NCI-H526 (cell line): ENCODE results near the gene KIAA1671.

Experiments used
- DNase-seq, 2 experiments: peaks; one replicate each; lab custom pipeline; 2025; lab: John Stamatoyannopoulos, UW

Gene KIAA1671

DNA sequence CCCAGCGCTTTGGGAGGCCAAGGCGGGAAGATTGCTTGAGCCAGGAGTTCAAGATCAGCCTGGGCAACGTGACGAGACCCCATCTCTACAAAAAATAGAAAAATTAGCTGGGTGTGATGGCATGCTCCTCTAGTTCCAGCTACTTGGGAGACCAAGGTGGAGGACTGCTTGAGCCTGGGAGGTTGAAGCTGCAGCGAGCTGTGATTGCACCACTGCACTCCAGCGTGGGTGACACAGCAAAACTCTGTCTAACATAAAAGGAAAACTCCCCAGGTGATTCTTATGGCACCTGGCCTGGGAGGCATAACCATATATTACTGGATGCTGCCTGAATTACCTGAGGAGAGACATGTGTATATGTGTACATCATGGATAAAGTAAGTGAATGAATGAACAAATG, 29.1 kb downstream of the KIAA1671 start:
- no peak for DNase-seq

DNA sequence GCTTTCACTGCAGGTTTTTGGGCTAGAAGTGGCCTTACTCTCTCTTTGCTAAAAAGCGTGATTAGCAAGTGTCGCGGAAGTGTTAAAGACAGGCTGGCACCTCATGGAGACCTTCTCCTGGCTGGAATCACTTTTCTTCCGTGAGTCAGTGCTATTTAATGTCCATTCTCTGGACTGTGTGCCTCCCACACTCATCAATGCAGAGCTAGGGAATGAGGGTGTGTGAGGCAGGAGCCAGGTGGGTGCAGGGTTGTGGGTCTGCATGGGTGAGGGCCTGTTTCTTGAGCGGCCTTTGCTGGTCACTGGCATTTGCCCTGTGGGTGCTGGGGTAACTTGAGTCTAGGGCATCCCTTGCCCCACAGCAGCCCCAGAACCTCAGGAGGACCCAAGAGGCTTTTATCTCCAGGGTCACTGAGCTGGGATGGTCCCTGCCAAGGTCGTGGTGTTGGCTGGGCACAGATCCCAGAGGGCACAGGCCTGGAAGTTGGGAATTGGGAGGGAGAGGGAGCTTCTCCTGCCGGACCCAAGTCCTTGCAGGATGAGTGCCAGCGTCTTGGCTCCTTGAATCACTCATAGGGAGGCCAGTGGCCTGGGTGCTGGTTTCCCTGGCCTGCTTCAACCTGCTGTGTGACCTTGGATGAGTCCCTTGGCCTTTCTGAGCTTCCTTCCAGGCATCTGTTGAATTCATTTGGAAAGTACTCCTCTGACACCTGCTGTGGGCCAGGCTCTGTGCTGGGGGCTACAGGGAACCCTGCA, 30.0 kb downstream of the KIAA1671 start:
- DNase-seq = no peak

DNA sequence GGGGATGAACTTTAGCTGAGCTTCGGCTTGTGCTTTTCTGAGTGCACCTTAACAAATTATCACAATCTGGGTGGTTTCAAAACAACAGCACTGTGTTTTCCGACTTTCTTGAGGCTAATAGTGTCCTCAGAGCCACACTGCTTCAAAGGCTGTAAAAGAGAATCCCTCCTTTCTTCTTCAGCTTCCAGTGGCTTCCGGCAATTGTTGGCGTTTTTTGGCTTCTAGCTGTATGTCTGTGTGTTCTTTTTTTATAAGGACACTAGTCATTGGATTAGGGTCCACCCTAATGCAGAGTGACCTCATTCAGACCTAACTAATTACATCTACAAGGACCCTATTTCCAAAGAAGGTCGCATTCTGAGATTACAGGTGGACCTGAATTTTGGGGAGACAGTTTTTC, 30.6 kb downstream of the KIAA1671 start:
- DNase-seq = no peak

DNA sequence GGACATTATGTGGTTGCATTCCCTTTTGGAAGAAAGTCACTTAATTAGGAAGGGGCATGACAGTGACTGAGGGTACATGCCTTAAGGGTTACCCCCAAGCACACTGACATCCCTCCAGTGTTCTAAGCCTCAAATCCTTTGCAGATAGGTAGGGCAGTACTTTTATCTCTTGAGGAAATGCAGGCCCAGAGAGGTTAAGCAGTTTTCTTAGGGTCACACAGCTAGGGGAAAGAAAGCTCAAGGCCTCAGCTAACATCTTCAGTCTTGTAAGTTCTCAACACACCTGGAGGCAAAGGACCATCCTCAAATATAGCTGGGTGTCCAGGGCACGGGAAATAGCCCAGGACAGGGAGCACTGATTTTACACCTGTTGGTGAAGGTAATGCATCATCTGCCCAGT, 31.6 kb downstream of the KIAA1671 start:
- no peak for DNase-seq

DNA sequence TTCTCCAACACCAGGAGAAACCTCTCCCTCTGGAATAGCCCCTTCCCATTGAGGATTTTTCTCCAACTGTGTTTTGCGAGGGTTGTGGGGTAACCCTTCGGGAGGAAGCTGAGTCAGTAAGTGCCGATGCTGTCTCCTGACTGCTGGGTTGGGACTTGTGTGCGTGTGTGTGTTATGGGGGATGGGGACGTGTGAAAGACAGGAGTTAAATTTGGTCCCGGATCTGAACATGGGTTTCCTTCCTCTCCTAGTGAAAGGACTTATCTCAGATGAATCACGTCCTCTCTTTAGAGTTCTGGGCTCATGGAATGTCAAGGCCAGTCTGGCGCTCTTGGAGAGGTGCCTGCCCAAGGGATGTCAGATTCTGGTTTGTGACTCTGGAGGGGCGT, 33.3 kb downstream of the KIAA1671 start:
- no peak for DNase-seq

DNA sequence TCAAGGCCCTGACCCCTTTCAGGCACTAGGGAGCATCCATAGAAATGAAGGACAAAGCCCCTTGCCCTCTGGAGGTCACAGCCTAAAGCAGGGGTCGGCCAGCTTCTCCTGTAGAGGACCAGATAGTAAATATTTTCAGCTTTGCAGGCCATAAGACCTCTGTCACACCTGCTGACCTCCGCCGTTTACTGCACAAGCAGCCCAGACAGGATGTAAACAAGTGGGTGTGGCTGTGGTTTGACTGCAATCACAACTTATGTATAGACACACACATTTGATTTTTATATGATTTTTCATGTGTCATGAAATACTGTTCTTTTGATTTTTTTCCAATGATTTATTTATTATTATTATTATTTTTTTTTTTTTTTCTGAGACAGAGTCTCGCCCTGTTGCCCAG, 34.3 kb downstream of the KIAA1671 start:
- no peak for DNase-seq

DNA sequence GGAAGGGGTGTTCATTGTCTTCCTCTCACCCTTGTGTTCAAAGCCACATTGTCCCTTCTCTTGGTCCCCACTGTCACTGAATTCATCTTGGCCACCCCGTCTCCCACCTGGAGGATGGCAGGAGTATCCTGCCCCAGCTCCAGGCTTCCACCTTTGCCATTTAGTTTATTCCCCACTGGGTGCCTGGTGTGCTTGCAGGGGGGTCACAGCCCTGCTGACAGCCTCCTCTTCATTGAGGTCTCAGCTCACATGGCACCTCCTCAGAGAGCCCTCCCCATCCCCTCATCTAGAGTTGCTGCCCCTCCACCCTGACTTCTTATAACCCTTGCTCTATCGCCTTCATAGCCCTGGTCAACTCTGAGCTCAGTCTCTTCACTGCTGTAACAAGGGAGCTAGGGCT, 36.6 kb downstream of the KIAA1671 start:
- DNase-seq = no peak

DNA sequence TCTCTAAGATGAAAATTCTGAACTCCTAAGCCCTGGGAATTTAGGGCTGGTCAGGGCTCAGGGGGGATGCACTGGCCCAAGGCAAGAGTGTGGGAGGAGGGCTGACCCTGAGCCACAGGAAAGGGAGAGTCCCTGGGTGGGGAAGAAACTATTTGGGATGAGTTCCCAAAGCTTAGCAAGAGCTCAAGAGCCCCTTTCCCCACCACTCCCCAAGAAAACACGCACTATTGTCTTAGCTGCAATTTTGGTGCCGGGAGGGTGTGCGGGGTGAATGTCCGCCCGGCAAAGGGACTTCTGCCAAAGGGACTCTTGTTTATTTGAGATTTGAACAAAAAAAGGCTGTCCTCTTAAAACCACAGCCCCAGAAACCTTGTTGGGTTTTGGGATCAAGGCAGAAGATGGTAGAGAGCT, 37.0 kb downstream of the KIAA1671 start:
- DNase-seq = no peak

DNA sequence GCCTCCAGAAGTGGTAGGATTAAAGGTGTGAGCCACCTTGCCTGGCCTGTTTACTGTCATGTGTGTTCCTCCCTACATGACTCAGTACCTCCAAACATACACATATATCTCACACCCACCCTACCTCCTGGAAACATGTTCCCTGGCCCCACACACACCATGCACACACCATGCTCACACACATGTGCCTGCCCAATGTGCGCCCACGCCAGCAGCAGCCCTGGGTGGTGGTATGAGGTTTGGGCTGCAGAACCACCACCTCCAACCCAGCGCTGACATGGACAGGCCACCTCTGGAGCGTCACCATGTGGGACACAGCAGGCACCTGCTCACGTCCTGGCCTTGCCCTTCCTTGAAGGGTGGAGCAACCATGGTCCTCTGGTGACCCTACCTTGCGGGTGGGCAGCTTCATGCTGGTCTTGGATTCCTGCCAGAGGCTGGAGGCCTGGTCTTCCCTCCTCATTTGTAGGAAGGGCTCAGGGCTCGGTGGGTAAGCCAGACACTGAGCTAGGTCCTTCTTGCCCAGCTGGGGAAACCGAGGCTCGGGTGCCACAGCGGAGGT, 37.9 kb downstream of the KIAA1671 start:
- DNase-seq = no peak

DNA sequence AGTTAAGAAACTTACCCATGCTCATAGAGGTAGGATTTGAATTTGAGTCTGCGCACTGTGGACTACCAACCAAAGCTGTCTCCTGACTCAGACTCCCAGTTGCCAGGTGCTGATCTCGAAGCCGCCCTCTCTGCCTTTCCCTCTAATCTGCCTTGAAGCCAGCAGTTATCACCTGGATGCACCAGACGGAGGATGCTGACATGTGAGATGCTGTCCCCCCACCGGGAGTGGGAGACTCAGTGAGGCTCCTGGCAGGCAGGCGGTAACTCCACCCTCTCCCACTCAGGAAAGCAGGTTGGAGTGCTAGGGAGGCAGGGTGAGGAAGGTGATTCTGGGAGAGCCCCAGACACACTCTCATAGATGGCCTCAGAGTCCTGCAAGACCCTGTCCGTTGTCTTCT, 40.4 kb downstream of the KIAA1671 start:
- DNase-seq = no peak

DNA sequence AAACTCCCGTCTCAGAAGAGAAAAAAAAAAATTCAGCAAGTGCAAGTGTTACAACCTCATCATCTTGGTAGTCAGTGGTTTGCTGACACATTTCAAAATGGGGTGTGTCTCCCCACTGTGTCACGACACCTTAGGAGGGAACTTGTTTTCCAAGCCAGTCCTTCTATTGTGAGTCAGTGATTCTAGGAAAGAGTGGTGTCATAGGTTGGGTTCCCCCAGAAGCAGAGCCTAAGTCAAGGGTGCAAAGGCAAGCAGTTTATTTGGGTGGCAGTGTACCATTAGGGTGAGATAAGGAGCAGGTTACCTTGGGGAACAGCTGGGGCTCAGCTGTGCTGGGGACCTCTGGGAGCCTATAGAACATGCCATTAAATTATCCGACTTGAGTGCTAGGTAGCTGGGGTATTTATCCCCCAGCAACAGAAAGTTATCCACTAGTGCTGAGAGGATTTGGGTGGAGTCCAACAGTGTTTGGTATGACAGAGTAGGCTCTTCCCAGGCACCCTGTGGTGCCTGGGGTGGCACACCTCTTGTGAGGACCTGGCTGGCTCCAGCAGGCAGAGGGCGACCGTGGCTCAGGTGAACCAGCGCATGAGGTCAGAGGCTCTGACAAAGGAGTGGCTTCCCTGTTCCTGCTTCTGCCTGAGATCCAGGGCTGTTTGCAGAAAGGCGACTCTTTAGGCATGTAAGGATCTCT, 41.7 kb downstream of the KIAA1671 start:
- peak; percentile 20 to 65 for DNase-seq

DNA sequence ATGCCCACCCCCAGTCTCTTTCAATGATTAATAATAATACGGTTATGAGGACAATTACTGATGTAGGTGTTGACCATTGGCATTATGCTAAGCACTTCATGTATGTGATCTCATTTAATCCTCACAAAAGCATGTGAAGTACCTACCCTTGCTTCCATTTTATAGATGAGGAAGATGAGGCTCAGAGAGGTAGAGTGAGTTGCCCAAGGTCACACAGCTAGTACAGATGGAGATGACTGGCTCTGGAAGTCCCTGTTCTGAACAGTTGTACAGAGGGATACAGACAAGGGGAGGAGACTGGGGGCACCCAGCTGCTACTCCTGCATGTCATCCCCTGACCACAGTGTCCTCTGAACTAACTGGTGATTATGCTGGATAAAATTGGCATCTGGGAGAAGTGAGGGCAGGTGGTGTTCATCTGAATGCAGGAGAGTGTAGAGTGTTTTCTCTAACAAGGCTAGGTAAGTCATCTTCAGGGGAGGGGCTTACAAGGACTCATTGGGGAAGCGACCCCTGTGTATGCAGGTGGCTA, 43.2 kb downstream of the KIAA1671 start:
- no peak for DNase-seq

DNA sequence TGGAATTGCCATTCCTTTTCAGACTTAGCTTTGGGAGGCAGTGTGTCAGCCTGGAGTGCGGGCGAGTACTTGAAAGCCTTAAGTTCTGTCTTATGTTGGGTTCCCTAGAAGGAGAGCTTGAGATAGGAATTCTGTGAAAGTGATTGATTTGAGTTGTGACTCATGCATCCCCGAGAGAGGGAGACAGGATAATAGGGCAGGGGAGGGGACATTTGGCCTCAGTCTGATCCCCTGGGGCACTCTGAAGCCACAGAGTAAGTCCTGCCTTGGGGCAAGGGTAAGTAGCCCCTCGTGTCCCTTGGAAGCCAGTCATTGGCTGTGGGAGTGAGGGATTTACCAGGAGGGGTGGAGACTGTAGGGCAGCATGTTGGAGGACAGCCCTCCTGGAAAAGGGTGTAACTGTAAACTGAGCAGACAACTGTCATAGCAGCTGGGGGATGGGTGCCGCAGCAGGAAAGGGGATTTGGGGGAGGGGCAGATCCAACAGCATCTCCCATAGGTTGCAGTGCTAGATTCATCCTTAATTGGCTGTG, 44.0 kb downstream of the KIAA1671 start:
- peak; percentile 80 to 91 for DNase-seq

DNA sequence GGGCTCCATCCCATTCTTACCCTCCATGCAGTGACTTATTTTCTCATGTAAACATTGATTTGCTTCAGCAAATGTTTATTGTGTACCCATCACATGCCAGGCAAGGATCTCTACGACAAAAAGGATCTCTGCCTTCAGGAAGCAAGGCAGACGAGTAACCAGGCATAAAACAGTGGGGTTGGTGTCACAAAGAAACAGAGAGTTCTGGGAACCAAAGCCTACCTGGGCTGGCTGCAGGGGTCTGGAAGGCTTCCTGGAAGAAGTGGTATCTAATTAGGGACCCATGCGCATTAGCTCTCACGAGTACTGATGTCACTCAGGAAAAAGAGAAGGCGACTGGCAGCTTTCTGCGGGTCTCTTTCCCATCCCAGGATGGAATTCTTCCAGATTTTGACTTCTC, 44.5 kb downstream of the KIAA1671 start:
- no peak for DNase-seq

DNA sequence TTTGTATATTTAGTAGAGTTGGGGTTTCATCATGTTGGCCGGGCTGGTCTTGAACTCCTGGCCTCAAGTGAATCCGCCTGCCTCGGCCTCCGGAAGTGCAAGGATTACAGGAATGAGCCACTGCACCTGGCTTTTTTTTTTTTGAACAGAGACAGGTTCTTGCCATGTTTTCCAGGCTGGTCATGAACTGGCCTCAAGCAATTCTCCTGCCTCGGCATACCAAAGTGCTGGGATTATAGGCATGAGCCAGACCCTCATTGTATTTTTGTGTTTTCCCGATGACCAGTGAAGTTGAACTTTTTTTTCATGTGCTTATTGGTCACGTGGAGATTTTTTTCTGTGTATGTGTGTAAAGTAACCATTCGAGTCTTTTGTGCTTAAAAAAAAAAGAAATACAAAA, 48.2 kb downstream of the KIAA1671 start:
- DNase-seq = no peak

DNA sequence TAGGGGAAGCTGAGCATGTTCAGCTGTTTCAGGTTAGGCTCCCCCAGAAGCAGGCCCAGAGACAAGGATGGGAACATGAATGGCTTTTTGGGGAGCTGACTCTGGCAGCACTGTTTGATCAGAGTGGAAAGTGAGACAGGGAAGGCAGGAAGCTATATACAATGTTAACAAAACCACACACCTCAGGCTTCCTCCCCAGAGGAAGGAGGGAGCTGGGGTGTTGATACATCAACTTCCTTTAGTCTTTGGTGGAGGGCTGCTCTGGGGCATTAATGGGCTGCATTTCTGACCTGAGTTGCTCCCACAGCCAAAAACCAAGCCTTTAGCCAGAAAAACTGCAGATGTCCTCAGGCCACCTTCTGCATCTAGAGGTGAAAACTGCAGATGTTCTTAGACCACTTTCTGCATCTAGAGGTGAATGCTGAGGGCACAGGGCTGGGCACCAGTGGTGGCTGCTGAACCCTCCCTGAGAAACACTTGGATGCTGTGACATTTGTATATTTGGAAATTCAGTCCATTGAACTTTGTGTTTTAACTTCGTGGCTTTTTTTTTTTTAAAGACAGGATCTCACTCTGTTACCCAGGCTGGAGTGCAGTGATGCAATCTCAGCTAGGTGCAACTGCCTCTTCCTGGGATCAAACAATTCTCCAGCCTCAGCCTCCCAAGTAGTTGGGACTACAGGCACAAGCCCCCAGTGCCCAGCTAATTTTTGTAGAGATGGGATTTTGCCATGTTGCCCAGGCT, 49.9 kb downstream of the KIAA1671 start:
- DNase-seq = no peak

DNA sequence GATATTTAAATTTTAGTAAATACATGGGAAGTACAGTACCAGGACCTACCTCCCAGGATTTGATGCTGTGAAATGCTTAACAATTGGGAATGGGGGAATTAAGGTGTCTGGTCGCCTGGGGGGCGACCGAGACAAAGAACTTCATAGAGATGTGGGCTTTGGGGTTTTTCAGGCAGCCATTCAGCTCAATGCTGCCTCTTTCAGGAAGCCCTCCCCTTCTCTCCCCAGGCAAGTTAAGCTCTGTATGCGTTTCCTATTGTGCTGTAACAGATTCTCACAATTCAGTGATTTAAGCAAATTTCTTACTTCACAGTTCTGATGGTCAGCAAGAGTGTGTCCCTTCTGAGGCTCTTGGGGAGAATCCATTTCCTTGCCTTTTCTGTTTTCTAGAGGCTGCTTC, 53.8 kb downstream of the KIAA1671 start:
- no peak for DNase-seq

DNA sequence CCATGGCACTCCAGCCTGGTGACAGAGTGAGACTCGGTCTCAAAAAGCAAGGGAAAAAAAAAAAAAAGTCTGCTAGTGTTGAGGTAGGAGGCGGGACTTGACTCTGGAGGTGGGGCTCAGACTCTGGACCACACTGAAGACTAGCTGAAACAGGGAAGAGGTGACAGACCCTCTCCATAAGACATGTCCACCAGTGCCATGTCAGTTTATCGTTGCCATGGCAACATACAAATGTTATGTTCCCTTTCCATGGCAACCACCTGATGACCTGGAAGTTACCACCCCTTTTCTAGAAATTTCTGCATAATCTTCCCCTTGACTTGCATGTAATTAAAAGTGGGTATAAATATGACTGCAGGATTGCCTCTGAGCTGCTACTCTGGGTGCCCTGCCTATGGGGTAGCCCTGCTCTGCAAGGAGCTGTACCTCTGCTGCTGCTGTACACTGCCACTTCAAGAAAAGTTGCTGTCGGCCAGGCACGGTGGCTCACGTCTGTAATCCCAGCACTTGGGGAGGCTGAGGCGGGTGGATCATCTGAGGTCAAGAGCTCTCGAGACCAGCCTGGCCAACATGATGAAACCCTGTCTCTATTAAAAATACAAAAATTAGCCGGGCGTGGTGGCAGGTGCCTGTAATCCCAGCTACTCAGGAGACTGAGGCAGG, 55.1 kb downstream of the KIAA1671 start:
- no peak for DNase-seq

DNA sequence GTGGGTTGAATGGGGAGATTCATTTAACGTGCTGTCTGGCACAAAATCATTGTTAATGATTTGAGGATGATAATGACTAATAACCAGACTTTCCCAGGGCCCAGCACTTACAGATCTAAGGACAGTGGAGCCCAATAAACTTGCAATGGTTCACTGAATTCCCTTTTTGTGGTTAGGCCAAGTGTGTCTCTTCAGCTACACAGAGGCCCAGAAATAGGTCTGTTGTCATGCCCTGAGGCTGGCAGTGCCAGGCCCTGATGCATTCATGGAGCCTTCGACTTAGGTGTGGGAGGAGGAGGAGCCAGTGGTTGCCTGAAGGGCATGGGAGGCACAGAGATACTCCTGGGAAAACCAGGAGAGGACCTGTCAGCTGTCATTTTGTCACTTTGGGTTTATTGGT, 56.1 kb downstream of the KIAA1671 start:
- DNase-seq = no peak

DNA sequence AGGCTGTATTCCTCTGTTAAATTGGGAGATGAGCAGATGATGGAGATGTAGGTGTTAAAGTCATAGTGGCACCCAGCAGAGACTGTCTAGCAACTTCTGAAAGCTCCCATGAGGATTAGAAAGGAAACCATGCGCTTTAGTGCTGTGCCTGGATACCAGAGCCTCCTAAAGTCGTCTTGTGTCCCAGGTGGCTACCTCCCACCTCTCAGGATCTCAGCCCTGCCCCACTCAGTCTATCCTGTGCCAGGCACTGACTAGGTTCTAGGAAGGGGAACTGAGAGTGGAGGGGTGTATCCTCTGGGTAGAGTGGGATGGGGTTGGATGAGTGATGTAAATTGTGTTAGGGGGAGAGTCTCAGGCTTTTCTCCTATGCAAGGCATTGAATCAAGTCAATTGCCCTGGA, 60.2 kb downstream of the KIAA1671 start:
- no peak for DNase-seq

DNA sequence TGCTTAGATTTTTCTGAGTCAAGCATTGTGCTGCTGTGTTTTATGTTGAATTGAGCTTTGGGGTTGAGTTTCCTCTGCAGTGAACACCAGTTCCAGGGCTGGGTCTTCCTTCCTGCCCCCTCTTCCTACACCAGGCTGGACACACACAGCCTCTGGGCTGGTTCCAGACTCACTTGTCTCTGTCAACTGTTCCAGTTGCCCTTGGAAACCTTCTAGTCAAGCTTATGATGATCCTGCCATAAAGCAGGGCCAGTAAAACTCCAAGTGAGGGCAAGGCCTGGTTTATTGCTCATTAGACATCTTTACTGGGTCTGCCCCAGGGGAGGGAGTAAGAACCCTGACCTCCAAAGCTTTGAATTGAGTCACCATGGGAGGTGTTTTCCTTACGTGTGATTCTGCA, 61.1 kb downstream of the KIAA1671 start:
- no peak for DNase-seq
